Stimulated activated CD4-positive, alpha-beta T cell treated with anti-CD3 and anti-CD28 coated beads, Interleukin-1b, Interleukin-23, amount 100 ng/mL, for 48 hours (primary cell): Measurements from ENCODE around the gene MYLK3.

ENCODE experiments used
- DNase-seq: peaks from one replicate; pipeline ENCODE4 v3.0.0-alpha.2; 2020

Gene MYLK3

DNA sequence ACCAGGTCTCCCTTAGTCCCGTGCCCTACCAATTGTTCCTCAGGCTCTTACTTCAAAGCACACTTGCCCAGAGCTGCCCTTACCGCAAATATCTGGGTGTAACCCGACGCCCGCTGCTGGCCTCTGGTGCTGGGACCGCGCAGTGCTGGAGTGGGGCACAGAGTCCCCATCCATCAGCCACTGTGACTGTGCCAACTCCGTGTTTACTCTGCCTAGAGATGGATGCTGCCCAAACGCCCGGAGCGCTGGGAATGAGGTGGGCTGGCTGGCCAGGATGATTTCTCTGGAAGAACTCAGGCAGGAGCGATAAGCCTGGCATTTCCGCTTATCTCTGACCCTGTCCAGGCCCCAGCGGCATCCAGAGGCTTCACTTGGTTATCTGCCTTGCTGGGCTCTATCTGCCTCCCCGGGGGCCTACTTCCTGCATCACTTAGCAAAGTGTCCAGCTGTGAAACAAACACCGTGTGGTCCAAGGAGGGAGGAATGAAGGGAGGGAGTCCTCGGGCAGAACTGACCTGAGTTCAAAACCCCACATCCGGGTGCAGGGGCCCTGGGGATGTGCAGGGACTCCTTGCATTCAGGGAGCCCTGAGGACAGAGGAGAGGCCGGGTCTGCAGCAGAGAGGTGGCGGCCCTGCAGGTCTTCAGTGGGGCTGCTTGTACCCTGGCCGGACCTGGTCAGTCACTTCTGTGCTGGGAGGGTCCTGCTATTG lies 9.4 kb upstream of the MYLK3 start:
- no peak for DNase-seq

- no peak for DNase-seq
Measured at GRCh38 chr16:46756772-46757171, 8.6 kb upstream of the MYLK3 start.

GRCh38 chr16:46753015-46753414 lies 4.9 kb upstream of the MYLK3 start:
- DNase-seq, result no peak

DNA sequence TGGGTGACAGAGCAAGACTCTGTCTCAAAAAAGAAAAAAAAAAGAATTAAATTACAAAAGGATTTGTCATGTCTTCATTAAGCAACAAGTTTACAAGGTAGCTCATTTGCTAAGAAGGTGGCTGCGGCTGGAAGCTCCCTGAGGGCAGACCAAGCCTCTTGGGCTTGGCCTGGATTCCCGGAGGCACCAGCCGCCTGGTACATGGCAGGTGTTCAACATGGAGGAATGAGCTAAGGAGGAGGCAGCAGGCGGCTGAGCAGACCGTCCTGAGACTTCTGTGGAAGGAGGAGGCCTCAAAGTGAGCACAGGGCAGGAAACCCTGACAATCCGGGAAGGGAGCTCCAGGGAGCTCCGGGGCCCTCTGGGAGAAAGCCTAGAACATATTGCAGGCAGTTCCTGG lies 3.2 kb upstream of the MYLK3 start:
- DNase-seq, result no peak

GRCh38 chr16:46748775-46749705 lies 896 bp upstream of the MYLK3 start:
- no peak for DNase-seq

- no peak for DNase-seq
Measured at GRCh38 chr16:46746821-46747776, 1.0 kb downstream of the MYLK3 start.

DNA sequence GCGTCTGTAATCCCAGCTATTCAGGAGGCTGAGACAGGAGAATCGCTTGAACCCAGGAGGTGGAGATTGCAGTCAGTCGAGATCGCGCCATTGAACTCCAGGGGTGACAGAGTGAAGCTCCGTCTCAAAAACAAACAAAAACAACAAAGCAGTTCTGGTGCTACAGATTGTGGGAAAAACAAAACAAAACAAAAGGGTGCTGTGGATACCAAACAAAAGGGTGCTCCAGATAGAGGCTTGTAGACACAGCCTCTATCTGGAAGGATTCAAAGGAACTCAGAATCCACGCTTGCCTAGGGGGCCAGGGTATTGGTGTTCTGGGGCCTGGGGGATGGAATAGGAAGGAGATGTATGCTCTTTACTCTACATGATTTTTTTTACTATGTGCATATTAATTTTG lies 2.5 kb downstream of the MYLK3 start:
- no peak for DNase-seq

- no peak for DNase-seq
Measured at GRCh38 chr16:46743232-46743719, 4.9 kb downstream of the MYLK3 start.

GRCh38 chr16:46739934-46740333 lies 8.2 kb downstream of the MYLK3 start:
- DNase-seq, result no peak

GRCh38 chr16:46737621-46738214 lies 10.4 kb downstream of the MYLK3 start:
- DNase-seq, result no peak

- no peak for DNase-seq
Measured at GRCh38 chr16:46736695-46737094, 11.4 kb downstream of the MYLK3 start.

DNA sequence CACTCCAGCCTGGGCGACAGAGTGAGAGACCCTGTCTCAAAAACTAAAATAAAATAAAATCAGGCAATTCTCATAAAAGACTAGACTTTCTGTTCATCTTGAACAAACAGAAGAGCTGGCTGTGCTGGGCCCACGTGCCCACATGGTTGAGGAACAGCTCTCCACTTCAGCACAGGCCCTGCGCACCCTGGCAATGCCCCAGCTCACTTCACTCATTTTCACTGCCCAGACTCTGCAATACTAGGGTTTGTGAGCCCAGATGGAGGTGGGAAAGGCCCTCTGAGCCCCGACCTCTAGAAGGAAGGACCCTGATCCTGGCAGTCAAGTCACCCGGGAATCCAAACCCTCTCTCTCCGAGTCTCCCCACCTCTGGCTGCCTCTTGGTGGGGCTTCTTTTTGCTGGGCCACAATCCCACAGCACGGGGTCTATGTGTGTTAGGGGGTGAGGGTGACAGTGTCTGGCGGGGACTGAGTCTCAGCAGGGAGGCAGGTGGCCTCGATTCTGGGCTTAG lies 14.8 kb downstream of the MYLK3 start:
- DNase-seq, result no peak

DNA sequence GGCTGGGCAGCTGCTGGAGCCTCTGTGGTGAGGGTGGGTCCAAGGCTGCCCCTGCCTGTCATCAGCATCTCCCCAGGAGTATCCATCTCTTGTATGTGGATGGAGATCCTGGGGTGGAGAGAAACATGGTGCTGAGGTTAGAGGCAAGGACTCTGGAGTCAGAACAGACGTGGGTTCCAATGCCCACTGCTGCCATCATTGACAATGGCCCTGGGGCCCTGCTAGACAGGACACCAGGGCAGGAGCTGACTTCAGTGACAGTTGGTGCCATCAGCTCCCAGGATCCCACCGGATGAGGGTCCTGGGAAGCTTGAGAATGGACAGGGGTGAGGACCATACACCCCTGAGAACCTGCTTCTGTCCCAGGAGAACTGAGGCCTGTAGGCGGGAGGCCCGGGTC lies 15.6 kb downstream of the MYLK3 start:
- DNase-seq, result no peak

GRCh38 chr16:46731691-46732555 lies 16.2 kb downstream of the MYLK3 start:
- DNase-seq, result no peak

- DNase-seq, result no peak
Measured at GRCh38 chr16:46730801-46731690, 17.1 kb downstream of the MYLK3 start.

- no peak for DNase-seq
Measured at GRCh38 chr16:46730126-46730525, 18.0 kb downstream of the MYLK3 start.

- DNase-seq, result no peak
Measured at GRCh38 chr16:46729326-46729995, 18.7 kb downstream of the MYLK3 start.

DNA sequence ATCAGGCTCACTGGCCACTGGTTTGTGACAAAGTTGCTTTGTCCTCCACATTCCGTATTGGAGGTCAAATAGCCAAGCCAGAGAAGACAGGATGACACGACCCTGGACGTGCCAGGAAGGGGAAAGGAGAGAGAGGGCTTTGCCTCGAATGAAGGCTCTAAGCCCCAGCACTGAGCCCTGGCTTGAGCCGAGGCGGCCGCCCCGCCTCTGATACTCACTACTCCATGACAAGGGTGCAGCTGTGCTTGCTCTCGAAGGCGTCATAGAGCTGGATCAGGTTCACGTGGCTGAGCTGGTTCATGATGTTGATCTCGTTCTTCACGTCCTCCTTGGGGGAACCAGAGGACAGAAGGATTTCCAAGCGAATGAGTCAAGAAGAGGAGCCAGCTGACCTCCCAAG lies 19.3 kb downstream of the MYLK3 start:
- DNase-seq, result no peak

- no peak for DNase-seq
Measured at GRCh38 chr16:46727630-46728029, 20.5 kb downstream of the MYLK3 start.

DNA sequence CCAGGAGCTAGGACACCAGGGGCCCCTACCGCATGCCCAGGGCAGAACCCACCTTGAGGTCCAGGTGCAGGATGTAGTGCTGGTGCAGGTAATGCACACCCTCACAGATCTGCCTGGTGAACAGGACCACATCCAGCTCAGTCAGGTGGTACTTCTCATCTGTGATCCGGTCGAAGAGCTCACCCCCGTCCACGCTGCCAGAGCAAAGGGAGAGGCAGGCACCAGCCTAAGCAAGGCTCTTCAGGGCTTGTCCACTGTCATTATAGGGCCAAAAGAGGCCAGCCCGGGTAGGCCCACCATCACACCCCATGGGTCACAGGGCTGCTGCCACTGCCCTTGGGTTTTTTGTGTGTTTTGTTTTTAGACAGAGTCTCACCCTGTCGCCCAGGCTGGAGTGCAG lies 21.0 kb downstream of the MYLK3 start:
- no peak for DNase-seq
